IMR-90 (cell line): ENCODE results near the gene CREBBP. TPM values are rescaled to one million over a fixed set of nuclear protein-coding genes. Genes with fewer than 3 reads are reported as not detected.

Source experiments
- ATAC-seq: fragments of 200-7000 bp; cut with Tn5 transposase; 2 replicates; pipeline ENCODE4 v1.9.1; 2020; ENCODE audit warnings: low read depth, mild to moderate bottlenecking, moderate library complexity
- BruUV-seq: library from RNA; stranded (reverse); fragments of 400-500 nt; replicated peaks from 2 replicates; lab custom pipeline; 2021; lab: Mats Ljungman, UMichigan
- CTCF ChIA-PET: fragments of 300-600 bp; formaldehyde crosslinking; extraction: SDS; loops from one replicate; lab custom pipeline; 2021; ENCODE audit warnings: antibody characterized with exemption; lab: Yijun Ruan, JAX
- POLR2A ChIA-PET: fragments of 300-600 bp; sonication (Branson Sonifier 250); formaldehyde crosslinking; loops from one replicate; lab custom pipeline; 2022; ENCODE audit warnings: antibody characterized with exemption; ENCODE audit not compliant: unreplicated experiment; lab: Charles Lee
- DNase-seq: peaks from one replicate; pipeline ENCODE4 v3.0.0; 2013
- H2AFZ ChIP-seq: replicated peaks from 2 replicates; pipeline ENCODE3; 2013; ENCODE audit warnings: low read length, mild to moderate bottlenecking; ENCODE audit not compliant: poor library complexity
- H2AK5ac ChIP-seq: 2 replicates; pipeline ENCODE4 v1.6.1; 2013; ENCODE audit warnings: low read depth, low read length, inconsistent platforms
- H2AK9ac ChIP-seq: replicated peaks from 2 replicates; pipeline ENCODE3; 2013; ENCODE audit warnings: mild to moderate bottlenecking, low read depth, low read length, moderate library complexity; ENCODE audit not compliant: poor library complexity
- H2BK120ac ChIP-seq: 2 replicates; pipeline ENCODE4 v1.6.1; 2013; ENCODE audit warnings: low read depth, low read length, inconsistent platforms
- H2BK15ac ChIP-seq: 3 replicates; pipeline ENCODE4 v1.6.1; 2013; ENCODE audit warnings: low read depth, low read length, inconsistent platforms
- H2BK20ac ChIP-seq: 2 replicates; pipeline ENCODE4 v1.6.1; 2013; ENCODE audit warnings: low read depth, mild to moderate bottlenecking, inconsistent platforms, low read length, moderate library complexity
- H2BK5ac ChIP-seq: 2 replicates; pipeline ENCODE4 v1.6.1; 2013; ENCODE audit warnings: mild to moderate bottlenecking, low read depth, low read length, inconsistent platforms; ENCODE audit not compliant: poor library complexity, severe bottlenecking
- H3K14ac ChIP-seq: replicated peaks from 2 replicates; pipeline ENCODE4 v1.6.1; 2013; ENCODE audit warnings: low read depth, low read length, inconsistent platforms
- H3K18ac ChIP-seq: 2 replicates; pipeline ENCODE4 v1.6.1; 2013; ENCODE audit warnings: low read depth, low read length, control low read depth
- H3K23ac ChIP-seq: 2 replicates; pipeline ENCODE4 v1.6.1; 2013; ENCODE audit warnings: low read depth, low read length, inconsistent platforms
- H3K27ac ChIP-seq: 2 replicates; pipeline ENCODE4 v1.5.1; 2013; ENCODE audit warnings: mild to moderate bottlenecking, control low read depth, low read length; ENCODE audit not compliant: insufficient read depth
- H3K27me3 ChIP-seq: 2 replicates; pipeline ENCODE4 v1.6.1; 2013; ENCODE audit warnings: low read length; ENCODE audit not compliant: control insufficient read depth, insufficient read depth
- H3K36me3 ChIP-seq: 2 replicates; pipeline ENCODE4 v1.6.1; 2013; ENCODE audit warnings: low read length, mixed read lengths; ENCODE audit not compliant: control insufficient read depth, insufficient read depth
- H3K4ac ChIP-seq: 2 replicates; pipeline ENCODE4 v1.6.1; 2013; ENCODE audit warnings: low read depth, low read length, inconsistent platforms
- H3K4me1 ChIP-seq: 2 replicates; pipeline ENCODE4 v1.6.1; 2013; ENCODE audit warnings: low read length, mixed read lengths; ENCODE audit not compliant: control insufficient read depth, insufficient read depth
- H3K4me2 ChIP-seq: 2 replicates; pipeline ENCODE4 v1.6.1; 2013; ENCODE audit warnings: low read depth, mild to moderate bottlenecking, control low read depth, low read length, moderate library complexity
- H3K4me3 ChIP-seq: 2 replicates; pipeline ENCODE4 v1.5.1; 2013; ENCODE audit warnings: low read depth, mild to moderate bottlenecking, control low read depth, low read length, moderate library complexity; ENCODE audit not compliant: insufficient read depth
- H3K56ac ChIP-seq: 2 replicates; pipeline ENCODE4 v1.6.1; 2013; ENCODE audit warnings: low read length, inconsistent platforms; ENCODE audit not compliant: insufficient read depth; ENCODE audit errors: extremely low read depth
- H3K79me1 ChIP-seq, 2 experiments: 2 replicates each; pipeline ENCODE4 v1.6.1; 2013; ENCODE audit warnings: low read length in 2 of 2, inconsistent platforms in 1 of 2, low read depth in 1 of 2
- H3K9ac ChIP-seq: 2 replicates; pipeline ENCODE4 v1.6.1; 2013; ENCODE audit warnings: low read depth, low read length, control low read depth
- H3K9me1 ChIP-seq: 2 replicates; pipeline ENCODE4 v1.6.1; 2013; ENCODE audit warnings: low read length, inconsistent platforms; ENCODE audit not compliant: insufficient read depth
- H3K9me3 ChIP-seq: 2 replicates; pipeline ENCODE4 v1.6.1; 2013; ENCODE audit warnings: low read length; ENCODE audit not compliant: control insufficient read depth, insufficient read depth
- H4K20me1 ChIP-seq: 2 replicates; pipeline ENCODE4 v1.6.1; 2013; ENCODE audit warnings: low read length, inconsistent platforms; ENCODE audit not compliant: insufficient read depth
- H4K5ac ChIP-seq: 2 replicates; pipeline ENCODE4 v1.6.1; 2013; ENCODE audit warnings: mild to moderate bottlenecking, low read depth, low read length, control low read depth
- H4K8ac ChIP-seq, 2 experiments: 2 replicates each; pipeline ENCODE4 v1.6.1; 2013; ENCODE audit warnings: low read depth in 2 of 2, low read length in 2 of 2, control low read depth in 1 of 2, inconsistent platforms in 1 of 2
- H4K91ac ChIP-seq: 2 replicates; pipeline ENCODE4 v1.6.1; 2013; ENCODE audit warnings: low read depth, low read length, inconsistent platforms; ENCODE audit not compliant: insufficient read depth
- BHLHE40 ChIP-seq: fragments of 150-350 bp; IDR thresholded peaks from 2 replicates; pipeline ENCODE4 v1.6.1; 2016; ENCODE audit warnings: mild to moderate bottlenecking, low read depth, low read length
- CEBPB ChIP-seq: IDR thresholded peaks from 2 replicates; pipeline ENCODE4 v1.6.1; 2012; ENCODE audit warnings: low read depth, low read length, improper control_type of control experiment
- CHD1 ChIP-seq: IDR thresholded peaks from 2 replicates; pipeline ENCODE4 v1.6.1; 2012; ENCODE audit warnings: low read depth, low read length, improper control_type of control experiment
- FOS ChIP-seq: fragments of 150-350 bp; IDR thresholded peaks from 2 replicates; pipeline ENCODE4 v1.6.1; 2016; ENCODE audit warnings: low read depth, low read length
- MAFK ChIP-seq: IDR thresholded peaks from 2 replicates; pipeline ENCODE4 v1.6.1; 2012; ENCODE audit warnings: low read depth, low read length, improper control_type of control experiment
- MAZ ChIP-seq: IDR thresholded peaks from 2 replicates; pipeline ENCODE4 v1.6.1; 2012; ENCODE audit warnings: low read depth, mild to moderate bottlenecking, low read length, improper control_type of control experiment, moderate library complexity, borderline replicate concordance
- MXI1 ChIP-seq: IDR thresholded peaks from 2 replicates; pipeline ENCODE4 v1.6.1; 2012; ENCODE audit warnings: low read depth, mild to moderate bottlenecking, low read length, moderate library complexity, borderline replicate concordance
- POLR2A ChIP-seq: IDR thresholded peaks from 2 replicates; pipeline ENCODE4 v1.6.1; 2012; ENCODE audit warnings: mild to moderate bottlenecking, low read depth, low read length
- RAD21 ChIP-seq: IDR thresholded peaks from 2 replicates; pipeline ENCODE4 v1.6.1; 2012; ENCODE audit warnings: low read length, improper control_type of control experiment
- RCOR1 ChIP-seq: IDR thresholded peaks from 2 replicates; pipeline ENCODE4 v1.6.1; 2012; ENCODE audit warnings: mild to moderate bottlenecking, low read length, improper control_type of control experiment; ENCODE audit not compliant: insufficient replicate concordance
- RFX5 ChIP-seq: IDR thresholded peaks from 2 replicates; pipeline ENCODE4 v1.8.0; 2012; ENCODE audit warnings: low read depth, mild to moderate bottlenecking, low read length, moderate library complexity
- SMC3 ChIP-seq: fragments of 150-350 bp; IDR thresholded peaks from 2 replicates; pipeline ENCODE4 v1.6.1; 2016; ENCODE audit warnings: low read depth, mild to moderate bottlenecking, antibody characterized with exemption, low read length, moderate library complexity
- WGBS, 2 experiments: methylation state at CpG; one replicate each; pipeline versions ENCODE4 v1.1.5 to v1.1.7; 2013; ENCODE audit warnings: missing lambda C conversion rate in 2 of 2; ENCODE audit not compliant: insufficient read length in 1 of 2; ENCODE audit errors: extremely low coverage in 2 of 2; 5-methylcytosine and 5-hydroxymethylcytosine counted together
- dilution Hi-C: fragments of 300-500 bp; cut with HindIII; formaldehyde crosslinking; loops from one replicate; pipeline ENCODE4 v1.14.3; 2018; ENCODE audit warnings: low sequenced_read_pairs; ENCODE audit not compliant: unreplicated experiment
- in situ Hi-C: fragments of 300-500 bp; cut with MboI; formaldehyde crosslinking; loops from 3 replicates; pipeline ENCODE4 v1.14.3; 2019; ENCODE audit warnings: low sequenced_read_pairs, inconsistent platforms, mixed read lengths
- intact Hi-C: fragments of 100-400 bp; cut with micrococcal nuclease; formaldehyde crosslinking; loops from 2 replicates; pipeline ENCODE4 v1.10.0; 2022
- polyA plus RNA-seq, 3 experiments: library from polyadenylated mRNA; depleted of rRNA; stranded (reverse); fragments of >200 nt; gene quantifications; 2 replicates each; pipeline ENCODE4 v1.2.3, GENCODE V29; 2012; ENCODE audit warnings: low replicate concordance in 1 of 3
- total RNA-seq: library from RNA; depleted of rRNA; stranded (reverse); fragments of >200 nt; gene quantifications from 2 replicates; pipeline ENCODE4 v1.2.3, GENCODE V29; 2012
- TF ChIP-seq, protein P1 (sequence below): fragments of 150-350 bp; IDR thresholded peaks from 2 replicates; pipeline ENCODE4 v1.6.1; 2016; ENCODE audit warnings: low read depth, mild to moderate bottlenecking, low read length, moderate library complexity, borderline replicate concordance
- TF ChIP-seq, protein P2 (sequence below): fragments of 150-350 bp; IDR thresholded peaks from 2 replicates; pipeline ENCODE4 v1.6.1; 2017; ENCODE audit warnings: mild to moderate bottlenecking, antibody characterized with exemption, low read length, low read depth
- TF ChIP-seq, protein P3 (sequence below): conservative IDR thresholded peaks from 2 replicates; pipeline ENCODE4 v1.5.1; 2012; ENCODE audit warnings: mild to moderate bottlenecking, low read depth, low read length, improper control_type of control experiment

CREBBP gene
- total and polyA plus RNA-seq, 2 of the 4 experiments (the other 2 are of a cell fraction), result 7.3 to 12.5 TPM

GRCh38 chr16:3856367-3857141 is 24.0 kb downstream of the CREBBP start:
- Histone ChIP-seq H3K4me3 (no peak overlapping the region), H3K4me1 (peaks cover 18% of the 10 kb centered on the region), H2AK5ac (no peak overlapping the region), H4K91ac (no peak overlapping the region), H3K4me2 (no peak overlapping the region), H3K79me1 (peaks cover 7 to 88% of the 10 kb centered on the region in 2 experiments; a peak in 3 of 4 replicates), H2AK9ac (no peak overlapping the region), H3K23ac (no peak overlapping the region), H3K9me1 (peaks cover 37% of the 10 kb centered on the region), H2BK120ac (no peak overlapping the region), H2BK20ac (no peak overlapping the region), H4K20me1 (peaks cover 95% of the 10 kb centered on the region), H2BK5ac (no peak overlapping the region), H3K9ac (no peak overlapping the region), H3K9me3 (no peaks in the 10 kb centered on the region), H2BK15ac (no peak overlapping the region), H3K36me3 (0 out of 2 replicates have a peak, but pooled peaks cover 5% of the 10 kb centered on the region), H3K27ac (no peak overlapping the region), H4K8ac (no peak overlapping the region), H2AFZ (no peak overlapping the region), H3K14ac (no peak overlapping the region), H4K5ac (no peak overlapping the region), H3K27me3 (no peaks in the 10 kb centered on the region), H3K4ac (no peak overlapping the region), H3K18ac (no peak overlapping the region), H3K56ac (no peak overlapping the region)
- ATAC-seq (peak; percentile 9; the same call in 1 of the 2 replicates), DNase-seq (no peak)
- dilution Hi-C loops (no loop called here), intact Hi-C loops (no loop called here), in situ Hi-C loops (no loop called here)
- no TSS peak for BruUV-seq
- no CpG with 5 or more reads among the region's 6 CpGs for WGBS, 2 experiments
- POLR2A ChIA-PET, result no interaction called here
- CTCF ChIA-PET, result interaction anchor here (0.6 to 1.1 kb wide), 2 partner anchors 13 to 17 kb away, joined by 3 to 4 read pairs; no protein-coding TSS in a partner anchor
- TF ChIP-seq CEBPB (no peak), SMC3 (no peak), MAZ (no peak), RAD21 (no peak), FOS (no peak), POLR2A (no peak), MAFK (no peak), RCOR1 (no peak), MXI1 (no peak), CHD1 (no peak), BHLHE40 (no peak), RFX5 (no peak)
- TF ChIP-seq, protein P1, sequence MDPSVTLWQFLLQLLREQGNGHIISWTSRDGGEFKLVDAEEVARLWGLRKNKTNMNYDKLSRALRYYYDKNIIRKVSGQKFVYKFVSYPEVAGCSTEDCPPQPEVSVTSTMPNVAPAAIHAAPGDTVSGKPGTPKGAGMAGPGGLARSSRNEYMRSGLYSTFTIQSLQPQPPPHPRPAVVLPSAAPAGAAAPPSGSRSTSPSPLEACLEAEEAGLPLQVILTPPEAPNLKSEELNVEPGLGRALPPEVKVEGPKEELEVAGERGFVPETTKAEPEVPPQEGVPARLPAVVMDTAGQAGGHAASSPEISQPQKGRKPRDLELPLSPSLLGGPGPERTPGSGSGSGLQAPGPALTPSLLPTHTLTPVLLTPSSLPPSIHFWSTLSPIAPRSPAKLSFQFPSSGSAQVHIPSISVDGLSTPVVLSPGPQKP, result no peak
- TF ChIP-seq, protein P2, sequence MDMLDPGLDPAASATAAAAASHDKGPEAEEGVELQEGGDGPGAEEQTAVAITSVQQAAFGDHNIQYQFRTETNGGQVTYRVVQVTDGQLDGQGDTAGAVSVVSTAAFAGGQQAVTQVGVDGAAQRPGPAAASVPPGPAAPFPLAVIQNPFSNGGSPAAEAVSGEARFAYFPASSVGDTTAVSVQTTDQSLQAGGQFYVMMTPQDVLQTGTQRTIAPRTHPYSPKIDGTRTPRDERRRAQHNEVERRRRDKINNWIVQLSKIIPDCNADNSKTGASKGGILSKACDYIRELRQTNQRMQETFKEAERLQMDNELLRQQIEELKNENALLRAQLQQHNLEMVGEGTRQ, result no peak
- TF ChIP-seq, protein P3, sequence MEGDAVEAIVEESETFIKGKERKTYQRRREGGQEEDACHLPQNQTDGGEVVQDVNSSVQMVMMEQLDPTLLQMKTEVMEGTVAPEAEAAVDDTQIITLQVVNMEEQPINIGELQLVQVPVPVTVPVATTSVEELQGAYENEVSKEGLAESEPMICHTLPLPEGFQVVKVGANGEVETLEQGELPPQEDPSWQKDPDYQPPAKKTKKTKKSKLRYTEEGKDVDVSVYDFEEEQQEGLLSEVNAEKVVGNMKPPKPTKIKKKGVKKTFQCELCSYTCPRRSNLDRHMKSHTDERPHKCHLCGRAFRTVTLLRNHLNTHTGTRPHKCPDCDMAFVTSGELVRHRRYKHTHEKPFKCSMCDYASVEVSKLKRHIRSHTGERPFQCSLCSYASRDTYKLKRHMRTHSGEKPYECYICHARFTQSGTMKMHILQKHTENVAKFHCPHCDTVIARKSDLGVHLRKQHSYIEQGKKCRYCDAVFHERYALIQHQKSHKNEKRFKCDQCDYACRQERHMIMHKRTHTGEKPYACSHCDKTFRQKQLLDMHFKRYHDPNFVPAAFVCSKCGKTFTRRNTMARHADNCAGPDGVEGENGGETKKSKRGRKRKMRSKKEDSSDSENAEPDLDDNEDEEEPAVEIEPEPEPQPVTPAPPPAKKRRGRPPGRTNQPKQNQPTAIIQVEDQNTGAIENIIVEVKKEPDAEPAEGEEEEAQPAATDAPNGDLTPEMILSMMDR, result no peak
